HCT116 (cell line): ENCODE results near the gene ANO4. TPM values are rescaled to one million over a fixed set of nuclear protein-coding genes. Genes with fewer than 3 reads are reported as not detected.

ENCODE experiments used
- ATAC-seq: fragments of 200-7000 bp; cut with Tn5 transposase; 2 replicates; pipeline ENCODE4 v1.9.1; 2020; ENCODE audit warnings: mild to moderate bottlenecking, moderate library complexity
- BruUV-seq: library from RNA; stranded (reverse); fragments of 400-500 nt; replicated peaks from 2 replicates; lab custom pipeline; 2021; lab: Mats Ljungman, UMichigan
- CTCF ChIA-PET: fragments of 300-600 bp; sonication (Branson Sonifier 250); formaldehyde crosslinking; loops from one replicate; lab custom pipeline; 2021; ENCODE audit warnings: antibody characterized with exemption; lab: Charles Lee
- POLR2A ChIA-PET: fragments of 300-600, 350-600 bp; sonication (Branson Sonifier 250); formaldehyde crosslinking; loops from one replicate; lab custom pipeline; 2021; ENCODE audit warnings: antibody characterized with exemption; lab: Charles Lee
- RAD21 ChIA-PET, 2 experiments: fragments of 300-600 bp; sonication (Branson Sonifier 250); formaldehyde crosslinking; loops; one replicate each; lab custom pipeline; 2023; ENCODE audit warnings: low total read pairs in 2 of 2; ENCODE audit not compliant: uncharacterized antibody in 2 of 2, unreplicated experiment in 2 of 2, low non-redundant PET in 1 of 2; lab: Charles Lee
- DNase-seq: peaks from one replicate; pipeline ENCODE4 v3.0.0-alpha.2; 2010; ENCODE audit warnings: low read depth, low spot score
- H2AFZ ChIP-seq: fragments of 200-600 bp; shearing (Covaris generic), sonication (generic); 2 replicates; pipeline ENCODE4 v1.6.1; 2017; ENCODE audit warnings: low read depth, mixed run types, mixed read lengths, antibody characterized with exemption, low read length; ENCODE audit not compliant: poor library complexity, severe bottlenecking
- H3K27ac ChIP-seq: 2 replicates; pipeline ENCODE4 v1.5.1; 2012; ENCODE audit warnings: low read depth, low read length
- H3K27me3 ChIP-seq: fragments of 200-600 bp; sonication (generic); 2 replicates; pipeline ENCODE4 v1.6.1; 2016; ENCODE audit warnings: mixed run types, low read length, mixed read lengths; ENCODE audit not compliant: insufficient read depth
- H3K36me3 ChIP-seq, 2 experiments: fragments of 200-500 bp in 1 of 2; fragments of 200-600 bp in 1 of 2; sonication (Bioruptor generic) in 1 of 2; sonication (generic) in 1 of 2; 2 replicates each; pipeline versions ENCODE4 v1.5.1 to v1.6.1; 2014 to 2016; ENCODE audit warnings: low read length in 2 of 2, inconsistent platforms in 1 of 2, mixed read lengths in 1 of 2, mixed run types in 1 of 2; ENCODE audit not compliant: insufficient read depth in 2 of 2, control insufficient read depth in 1 of 2
- H3K4me1 ChIP-seq, 2 experiments: fragments of 200-600 bp in 1 of 2; sonication (generic) in 1 of 2; 2 replicates each; pipeline versions ENCODE4 v1.5.1 to v1.6.1; 2012 to 2017; ENCODE audit warnings: low read length in 2 of 2, inconsistent platforms in 1 of 2, mild to moderate bottlenecking in 1 of 2, mixed read lengths in 1 of 2, mixed run types in 1 of 2, moderate library complexity in 1 of 2; ENCODE audit not compliant: insufficient read depth in 2 of 2, control insufficient read depth in 1 of 2
- H3K4me2 ChIP-seq: fragments of 200-600 bp; sonication (generic); 2 replicates; pipeline ENCODE4 v1.6.1; 2017; ENCODE audit warnings: mixed run types, low read length, mixed read lengths
- H3K4me3 ChIP-seq, 2 experiments: fragments of 200-600 bp in 1 of 2; sonication (generic) in 1 of 2; replicated peaks in 1 of 2; 2 replicates each; pipeline ENCODE4 v1.5.1; 2011 to 2016; ENCODE audit warnings: low read length in 2 of 2, control low read depth in 1 of 2, low read depth in 1 of 2, mild to moderate bottlenecking in 1 of 2, mixed read lengths in 1 of 2, mixed run types in 1 of 2
- H3K79me2 ChIP-seq: fragments of 200-600 bp; sonication (generic); 2 replicates; pipeline ENCODE4 v1.6.1; 2017; ENCODE audit warnings: mild to moderate bottlenecking, mixed run types, low read length, moderate library complexity, mixed read lengths; ENCODE audit not compliant: insufficient read depth
- H3K9ac ChIP-seq: fragments of 200-600 bp; sonication (generic); 2 replicates; pipeline ENCODE4 v1.6.1; 2016; ENCODE audit warnings: low read length, mixed read lengths
- H3K9me2 ChIP-seq: fragments of 200-600 bp; sonication (generic), shearing (Covaris generic); 2 replicates; pipeline ENCODE4 v1.6.1; 2017; ENCODE audit warnings: mixed run types, mild to moderate bottlenecking, moderate library complexity; ENCODE audit not compliant: insufficient read depth
- H3K9me3 ChIP-seq, 2 experiments: fragments of 200-500 bp in 1 of 2; fragments of 200-600 bp in 1 of 2; sonication (Bioruptor generic) in 1 of 2; sonication (generic) in 1 of 2; 2 replicates each; pipeline ENCODE4 v1.6.1; 2014 to 2017; ENCODE audit warnings: low read length in 2 of 2, mixed read lengths in 2 of 2, inconsistent platforms in 1 of 2, low read depth in 1 of 2, mild to moderate bottlenecking in 1 of 2, mixed run types in 1 of 2, moderate library complexity in 1 of 2; ENCODE audit not compliant: control insufficient read depth in 1 of 2, insufficient read depth in 1 of 2
- H4K20me1 ChIP-seq: fragments of 200-600 bp; sonication (generic), shearing (Covaris generic); 2 replicates; pipeline ENCODE4 v1.6.1; 2017; ENCODE audit warnings: mixed run types, mild to moderate bottlenecking, moderate library complexity; ENCODE audit not compliant: insufficient read depth
- EGR1 ChIP-seq: IDR thresholded peaks from 2 replicates; pipeline ENCODE4 v1.6.1; 2012; ENCODE audit warnings: low read depth
- ELF1 ChIP-seq: IDR thresholded peaks from 2 replicates; pipeline ENCODE4 v1.6.1; 2012; ENCODE audit warnings: low read depth, borderline replicate concordance
- EZH2 ChIP-seq: fragments of 200-600 bp; sonication (generic); IDR thresholded peaks from 2 replicates; pipeline ENCODE4 v1.6.1; 2017; ENCODE audit warnings: antibody characterized with exemption, mixed run types
- FOSL1 ChIP-seq: IDR thresholded peaks from 2 replicates; pipeline ENCODE4 v1.6.1; 2012; ENCODE audit warnings: low read depth
- JUND ChIP-seq: IDR thresholded peaks from 2 replicates; pipeline ENCODE4 v1.6.1; 2012
- POLR2A ChIP-seq: IDR thresholded peaks from 2 replicates; pipeline ENCODE4 v1.7.0; 2011; ENCODE audit warnings: borderline replicate concordance; ENCODE audit not compliant: insufficient read depth, insufficient read length; ENCODE audit errors: extremely low read depth
- POLR2AphosphoS5 ChIP-seq: IDR thresholded peaks from 2 replicates; pipeline ENCODE4 v1.6.1; 2011; ENCODE audit warnings: mild to moderate bottlenecking, low read depth, low read length, moderate library complexity
- SIN3A ChIP-seq: IDR thresholded peaks from 2 replicates; pipeline ENCODE4 v1.6.1; 2012; ENCODE audit warnings: low read depth
- SP1 ChIP-seq: IDR thresholded peaks from 2 replicates; pipeline ENCODE4 v1.6.1; 2012; ENCODE audit warnings: low read depth
- SRF ChIP-seq: IDR thresholded peaks from 2 replicates; pipeline ENCODE4 v1.6.1; 2012; ENCODE audit warnings: low read depth
- TCF7L2 ChIP-seq: IDR thresholded peaks from 2 replicates; pipeline ENCODE4 v1.7.0; 2011; ENCODE audit warnings: borderline replicate concordance, inconsistent platforms; ENCODE audit not compliant: insufficient read depth, insufficient read length; ENCODE audit errors: extremely low read depth
- YY1 ChIP-seq: IDR thresholded peaks from 2 replicates; pipeline ENCODE4 v1.6.1; 2011; ENCODE audit warnings: low read length, low read depth, moderate library complexity, mild to moderate bottlenecking; ENCODE audit not compliant: insufficient replicate concordance; ENCODE audit errors: extremely low read depth
- ZFX ChIP-seq: fragments of 450-650 bp; IDR thresholded peaks from 2 replicates; pipeline ENCODE4 v1.6.1; 2017
- intact Hi-C: fragments of 100-400 bp; cut with micrococcal nuclease; formaldehyde crosslinking; loops from 2 replicates; pipeline ENCODE4 v1.10.0; 2022
- total RNA-seq: library from RNA; stranded (reverse); gene quantifications from one replicate; pipeline ENCODE4 v1.2.1, GENCODE V29; 2021; ENCODE audit not compliant: unreplicated experiment
- TF ChIP-seq, protein P1 (sequence below): IDR thresholded peaks from 2 replicates; pipeline ENCODE4 v1.6.1; 2012

Gene ANO4
- total RNA-seq, 1 experiment from 2014 or later = 1.7 TPM

DNA sequence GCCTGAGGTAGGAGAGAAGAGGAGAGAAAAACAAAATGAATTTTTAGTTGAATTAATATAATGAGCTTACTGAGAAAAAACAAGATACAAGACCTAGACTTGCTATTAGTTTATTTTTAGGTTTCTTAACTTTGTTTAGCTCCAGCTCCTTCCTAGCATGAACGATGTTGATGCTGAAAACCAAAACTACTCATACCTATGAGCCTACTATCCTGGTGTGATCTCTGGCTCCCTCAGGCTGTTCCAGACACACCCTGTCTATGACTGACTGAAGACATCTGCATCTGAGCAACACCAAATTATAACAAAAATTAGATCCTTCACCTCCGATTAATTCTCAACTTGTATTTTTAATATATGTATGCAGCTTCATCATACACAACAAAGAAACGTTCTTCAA is 225.1 kb downstream of the ANO4 start:
- Histone ChIP-seq H3K9ac (peak overlapping the region; percentile 4; the same call in 1 of the 2 replicates), H3K4me2 (0 out of 2 replicates have a peak overlapping the region, but pooled peaks have one; percentile 52), H4K20me1 (no peaks in the 10 kb centered on the region), H3K4me3 (no peak overlapping the region), H3K4me1 (peaks cover 21 to 62% of the 10 kb centered on the region in 2 experiments), H3K9me2 (no peaks in the 10 kb centered on the region), H3K27me3 (no peaks in the 10 kb centered on the region), H3K27ac (no peak overlapping the region), H3K79me2 (no peaks in the 10 kb centered on the region), H3K36me3 (no peaks in the 10 kb centered on the region), H2AFZ (no peak overlapping the region), H3K9me3 (no peaks in the 10 kb centered on the region)
- TF ChIP-seq, protein P1, sequence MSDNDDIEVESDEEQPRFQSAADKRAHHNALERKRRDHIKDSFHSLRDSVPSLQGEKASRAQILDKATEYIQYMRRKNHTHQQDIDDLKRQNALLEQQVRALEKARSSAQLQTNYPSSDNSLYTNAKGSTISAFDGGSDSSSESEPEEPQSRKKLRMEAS = no peak
- TF ChIP-seq ELF1 (no peak), SRF (no peak), YY1 (no peak), JUND (no peak), POLR2AphosphoS5 (no peak), SP1 (no peak), POLR2A (no peak), EZH2 (no peak)
- intact Hi-C loops = no loop called here
- ChIA-PET RAD21 (no interaction called here), CTCF (no interaction called here), POLR2A (no interaction called here)
- ATAC-seq (no peak), DNase-seq (no peak)
- no TSS peak for BruUV-seq

DNA sequence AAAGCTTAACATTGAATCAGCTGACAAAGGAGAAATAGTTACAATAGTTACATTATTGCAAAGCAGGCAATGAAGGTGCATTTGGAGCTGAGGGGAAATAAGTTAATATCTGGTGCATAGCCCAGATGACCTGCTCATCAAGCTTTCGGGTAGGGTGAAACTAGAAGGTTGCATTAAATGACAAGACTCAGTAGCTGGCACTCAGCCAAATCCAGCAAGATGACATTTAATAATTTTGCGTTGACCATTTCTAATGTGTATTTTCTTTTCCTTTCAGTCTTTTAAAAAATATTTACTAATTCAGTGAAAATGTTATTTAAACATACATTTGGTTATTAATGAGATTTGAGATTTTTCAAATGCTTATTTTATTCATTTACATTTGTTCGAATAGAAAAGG is 226.9 kb downstream of the ANO4 start:
- BruUV-seq = no TSS peak
- TF ChIP-seq SIN3A (no peak), ZFX (no peak), SP1 (no peak), POLR2AphosphoS5 (no peak), FOSL1 (no peak), ELF1 (no peak), EGR1 (no peak), EZH2 (no peak), TCF7L2 (no peak)
- TF ChIP-seq, protein P1 = no peak
- TF ChIP-seq, all 23 proteins: peak for 0
- no peak overlapping the region for H2AFZ ChIP-seq
- no peaks in the 10 kb centered on the region for H3K27me3 ChIP-seq
- H3K4me1 ChIP-seq = peaks cover 21 to 62% of the 10 kb centered on the region in 2 experiments
- H3K36me3 ChIP-seq = no peaks in the 10 kb centered on the region
- ChIA-PET CTCF (no interaction called here), POLR2A (no interaction called here), RAD21 (no interaction called here)
- H3K79me2 ChIP-seq = no peaks in the 10 kb centered on the region
- peak overlapping the region; percentile 62 for H3K4me2 ChIP-seq
- DNase-seq (no peak), ATAC-seq (no peak)
- no peaks in the 10 kb centered on the region for H3K9me2 ChIP-seq
- H3K4me3 ChIP-seq = peak overlapping the region in 1 of 2 experiments; percentile 10; a peak in 1 of 4 replicates
- H3K9me3 ChIP-seq = no peaks in the 10 kb centered on the region
- peak overlapping the region; percentile 55; the same call in 1 of the 2 replicates for H3K27ac ChIP-seq
- no peak overlapping the region for H3K9ac ChIP-seq
- H4K20me1 ChIP-seq = no peaks in the 10 kb centered on the region
- intact Hi-C loops = no loop called here
